Colonic mucosa (tissue), 4 donors: Measurements from ENCODE around the gene LARP6. TPM values are rescaled to one million over a fixed set of nuclear protein-coding genes. Genes with fewer than 3 reads are reported as not detected.
"Not testable (repeated sequence)": the region's sequence is repeated elsewhere in the genome, so short reads cannot be mapped to it uniquely, and the experiment has no call there.

ENCODE experiments used
- DNase-seq: peaks from one replicate; pipeline ENCODE4 v3.0.0-alpha.2; 2020
- H3K27ac ChIP-seq: fragments of 200-600 bp; one replicate; pipeline ENCODE4 v1.8.0; 2021
- H3K27me3 ChIP-seq: fragments of 200-600 bp; one replicate; pipeline ENCODE4 v1.8.0; 2021
- H3K36me3 ChIP-seq: fragments of 200-600 bp; one replicate; pipeline ENCODE4 v1.8.0; 2021
- H3K4me1 ChIP-seq: fragments of 200-600 bp; one replicate; pipeline ENCODE4 v1.8.0; 2021; ENCODE audit warnings: mild to moderate bottlenecking
- H3K4me3 ChIP-seq: fragments of 200-600 bp; one replicate; pipeline ENCODE4 v1.8.0; 2021
- H3K9ac ChIP-seq, 2 donors: one replicate each; pipeline ENCODE4 v1.7.0; 2013; ENCODE audit warnings: control low read depth in 2 of 2, low read depth in 2 of 2, low read length in 2 of 2
- H3K9me3 ChIP-seq: fragments of 200-600 bp; one replicate; pipeline ENCODE4 v1.8.0; 2021
- intact Hi-C: fragments of 100-400 bp; cut with DNase I; formaldehyde crosslinking; loops from one replicate; pipeline ENCODE4 v1.14.1; 2022
- total RNA-seq, 2 donors: library from RNA; stranded (reverse); fragmentation: NEBNext Ultra II Directional in 1 of 2; extraction: Animal tissue kit (Norgen Biotek cat#: 25700) in 1 of 2; gene quantifications; one replicate each; pipeline ENCODE4 v1.2.1, GENCODE V29; 2021
- TF ChIP-seq, protein P1 (sequence below): fragments of 200-600 bp; IDR thresholded peaks from one replicate; pipeline ENCODE4 v1.8.0; 2022; ENCODE audit warnings: antibody characterized with exemption, mild to moderate bottlenecking
- donor health status: healthy.
- donor health status: DM: no; HTN: no; CAD: no.
- donor health status: DM: no; HTN: no; CAD: no.

Gene LARP6
- total RNA-seq, 2 donors from 2014 or later, result 0.49 to 3.5 TPM

DNA sequence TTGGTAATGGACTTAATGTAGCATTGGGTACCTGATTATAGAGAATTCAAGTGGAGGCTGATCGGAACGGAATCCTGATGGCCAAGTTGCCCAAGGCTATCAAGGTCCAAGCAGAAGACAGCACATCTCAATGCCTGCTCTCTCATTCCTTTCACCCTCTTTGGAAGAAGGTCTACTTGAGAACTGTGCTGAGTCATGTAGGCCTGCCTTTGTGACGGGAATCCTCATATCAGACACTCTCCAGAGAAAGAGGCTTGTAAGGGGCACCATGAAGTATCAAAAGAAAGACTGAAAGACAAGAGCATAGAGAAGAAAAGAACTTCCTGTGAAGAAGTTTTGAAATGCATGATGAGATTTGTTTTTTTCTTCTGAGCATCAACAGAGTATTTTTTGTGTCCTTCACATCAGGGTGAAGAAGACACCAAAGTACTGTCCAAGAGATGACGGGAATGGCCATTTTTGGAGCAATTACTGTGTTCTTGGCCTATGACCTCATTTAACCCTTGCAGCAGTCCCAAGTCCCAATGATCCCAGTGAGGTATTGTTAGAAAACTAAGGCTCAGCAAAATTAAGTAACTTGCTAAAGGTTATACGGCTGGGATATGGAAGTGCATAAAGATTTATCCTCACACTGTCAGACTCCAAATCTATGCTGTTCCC, 13.2 kb upstream of the LARP6 start:
- H3K9ac ChIP-seq, result no peak overlapping the region
- no peak overlapping the region for H3K4me3 ChIP-seq
- no peaks in the 10 kb centered on the region for H3K27me3 ChIP-seq
- TF ChIP-seq, protein P1, sequence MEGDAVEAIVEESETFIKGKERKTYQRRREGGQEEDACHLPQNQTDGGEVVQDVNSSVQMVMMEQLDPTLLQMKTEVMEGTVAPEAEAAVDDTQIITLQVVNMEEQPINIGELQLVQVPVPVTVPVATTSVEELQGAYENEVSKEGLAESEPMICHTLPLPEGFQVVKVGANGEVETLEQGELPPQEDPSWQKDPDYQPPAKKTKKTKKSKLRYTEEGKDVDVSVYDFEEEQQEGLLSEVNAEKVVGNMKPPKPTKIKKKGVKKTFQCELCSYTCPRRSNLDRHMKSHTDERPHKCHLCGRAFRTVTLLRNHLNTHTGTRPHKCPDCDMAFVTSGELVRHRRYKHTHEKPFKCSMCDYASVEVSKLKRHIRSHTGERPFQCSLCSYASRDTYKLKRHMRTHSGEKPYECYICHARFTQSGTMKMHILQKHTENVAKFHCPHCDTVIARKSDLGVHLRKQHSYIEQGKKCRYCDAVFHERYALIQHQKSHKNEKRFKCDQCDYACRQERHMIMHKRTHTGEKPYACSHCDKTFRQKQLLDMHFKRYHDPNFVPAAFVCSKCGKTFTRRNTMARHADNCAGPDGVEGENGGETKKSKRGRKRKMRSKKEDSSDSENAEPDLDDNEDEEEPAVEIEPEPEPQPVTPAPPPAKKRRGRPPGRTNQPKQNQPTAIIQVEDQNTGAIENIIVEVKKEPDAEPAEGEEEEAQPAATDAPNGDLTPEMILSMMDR, result no peak
- H3K27ac ChIP-seq, result no peak overlapping the region
- no peak for DNase-seq
- H3K36me3 ChIP-seq, result no peaks in the 10 kb centered on the region
- H3K4me1 ChIP-seq, result no peaks in the 10 kb centered on the region
- intact Hi-C loops, result no loop called here
- H3K9me3 ChIP-seq, result no peaks in the 10 kb centered on the region

DNA sequence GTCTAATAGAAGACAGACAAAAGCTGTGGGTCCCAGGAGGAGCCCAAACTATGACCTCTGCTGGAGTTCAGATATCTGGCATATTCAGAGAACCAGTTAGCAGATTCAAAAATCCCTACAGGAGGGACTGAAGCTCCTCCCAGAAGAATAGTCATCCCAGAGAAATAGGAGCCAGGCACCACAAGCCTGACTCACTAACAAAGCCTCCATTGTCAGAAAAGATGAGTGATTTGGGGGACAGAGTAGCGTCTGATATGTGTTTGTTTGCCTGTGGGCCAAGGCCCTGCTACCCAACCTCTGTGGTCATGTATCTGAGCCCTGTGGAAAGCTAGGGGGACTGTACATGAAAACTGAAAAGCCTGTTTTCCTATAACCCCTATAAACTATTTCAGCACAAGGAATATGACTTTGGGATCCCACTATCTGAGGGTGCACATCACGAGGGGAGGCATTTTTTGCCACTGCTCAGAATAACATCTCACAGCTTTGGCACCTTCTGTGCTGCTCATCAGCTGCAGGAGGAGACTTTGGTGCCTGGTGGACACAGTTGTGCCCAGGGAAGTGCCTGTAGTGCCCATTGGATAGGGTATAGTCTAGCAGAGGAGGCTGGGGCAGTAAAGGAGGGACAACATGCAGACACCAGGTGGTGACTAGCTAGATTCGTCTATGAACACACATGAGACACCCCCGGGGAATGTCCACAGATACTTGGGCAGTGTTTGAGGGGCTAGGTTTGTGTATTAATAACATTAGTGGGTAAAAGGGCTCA, 9.7 kb upstream of the LARP6 start:
- Histone ChIP-seq H3K9ac (no peak overlapping the region), H3K27ac (no peak overlapping the region), H3K36me3 (no peaks in the 10 kb centered on the region), H3K27me3 (no peaks in the 10 kb centered on the region), H3K4me3 (no peak overlapping the region), H3K4me1 (no peaks in the 10 kb centered on the region), H3K9me3 (no peaks in the 10 kb centered on the region)
- intact Hi-C loops, result no loop called here
- DNase-seq, result no peak
- TF ChIP-seq, protein P1, result no peak

DNA sequence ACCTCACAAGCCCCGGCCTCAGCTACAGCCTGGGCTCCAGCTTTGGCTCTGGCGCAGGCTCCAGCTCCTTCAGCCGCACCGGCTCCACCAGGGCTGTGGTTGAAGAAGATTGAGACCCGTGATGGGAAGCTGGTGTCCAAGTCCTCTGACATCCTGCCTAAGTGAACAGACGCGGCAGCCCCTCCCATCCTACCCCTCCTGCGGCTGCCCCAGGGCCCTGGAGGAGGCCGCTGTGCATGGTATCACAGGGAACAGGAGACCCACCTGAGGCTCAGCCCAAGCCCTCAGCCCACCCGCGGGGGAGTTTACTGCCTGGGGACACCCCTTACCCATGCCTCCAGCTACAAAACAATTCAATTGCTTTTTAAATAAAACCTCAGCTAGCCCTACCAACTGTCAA, 6.0 kb upstream of the LARP6 start:
- intact Hi-C loops, result no loop called here
- no peaks in the 10 kb centered on the region for H3K27me3 ChIP-seq
- no peak overlapping the region for H3K4me3 ChIP-seq
- H3K9ac ChIP-seq, result no peak overlapping the region
- H3K9me3 ChIP-seq, result no peaks in the 10 kb centered on the region
- DNase-seq, result no peak
- no peaks in the 10 kb centered on the region for H3K36me3 ChIP-seq
- H3K4me1 ChIP-seq, result no peaks in the 10 kb centered on the region
- TF ChIP-seq, protein P1, result no peak
- no peak overlapping the region for H3K27ac ChIP-seq

DNA sequence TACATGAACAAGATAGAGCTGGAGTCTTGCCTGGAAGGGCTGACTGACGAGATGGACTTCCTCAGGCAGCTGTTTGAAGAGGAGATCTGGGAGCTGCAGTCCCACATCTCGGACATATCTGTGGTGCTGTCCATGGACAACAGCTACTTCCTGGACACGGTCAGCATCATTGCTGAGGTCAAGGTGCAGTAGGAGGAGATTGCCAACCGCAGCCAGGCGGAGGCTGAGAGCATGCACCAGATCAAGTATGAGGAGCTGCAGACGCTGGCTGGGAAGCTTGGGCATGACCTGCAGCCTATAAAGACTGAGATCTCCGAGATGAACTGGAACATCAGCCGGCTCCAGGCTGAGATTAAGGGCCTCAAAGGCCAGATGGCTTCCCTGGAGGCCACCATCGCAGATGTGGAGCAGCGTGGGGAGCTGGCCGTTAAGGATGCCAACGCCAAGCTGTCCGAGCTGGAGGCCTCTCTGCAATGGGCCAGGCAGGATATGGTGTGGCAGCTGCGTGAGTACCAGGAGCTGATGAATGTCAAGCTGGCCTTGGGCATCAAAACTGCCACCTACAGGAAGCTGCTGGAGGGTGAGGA, 5.5 kb upstream of the LARP6 start:
- no peaks in the 10 kb centered on the region for H3K4me1 ChIP-seq
- no peak overlapping the region for H3K4me3 ChIP-seq
- H3K27me3 ChIP-seq, result no peaks in the 10 kb centered on the region
- no peak overlapping the region for H3K27ac ChIP-seq
- DNase-seq, result no peak
- TF ChIP-seq, protein P1, result no peak
- H3K9me3 ChIP-seq, result no peaks in the 10 kb centered on the region
- H3K36me3 ChIP-seq, result no peaks in the 10 kb centered on the region
- no peak overlapping the region for H3K9ac ChIP-seq
- intact Hi-C loops, result no loop called here

DNA sequence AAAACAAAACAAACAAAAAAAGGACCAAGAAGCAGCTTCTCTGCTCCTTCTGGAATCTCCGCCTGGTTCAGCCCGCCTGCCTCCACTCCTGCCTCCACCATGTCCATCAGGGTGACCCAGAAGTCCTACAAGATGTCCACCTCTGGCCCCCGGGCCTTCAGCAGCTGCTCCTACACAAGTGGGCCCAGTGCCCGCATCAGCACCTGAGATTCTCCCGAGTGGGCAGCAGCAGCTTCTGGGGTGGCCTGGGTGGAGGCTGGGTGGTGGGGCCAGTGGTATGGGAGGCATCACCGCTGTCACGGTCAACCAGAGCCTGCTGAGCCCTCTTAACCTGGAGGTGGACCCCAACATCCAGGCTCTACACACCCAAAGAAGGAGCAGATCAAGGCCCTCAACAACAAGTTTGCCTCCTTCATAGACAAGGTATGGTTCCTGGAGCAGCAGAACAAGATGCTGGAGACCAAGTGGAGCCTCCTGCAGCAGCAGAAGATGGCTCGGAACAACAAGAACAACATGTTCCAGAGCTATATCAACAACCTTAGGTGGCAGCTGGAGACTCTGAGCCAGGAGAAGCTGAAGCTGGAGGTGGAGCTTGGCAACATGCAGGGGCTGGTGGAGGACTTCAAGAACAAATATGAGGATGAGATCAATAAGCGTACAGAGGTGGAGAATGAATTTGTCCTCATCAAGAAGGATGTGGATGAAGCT, 4.8 kb upstream of the LARP6 start:
- H3K4me3 ChIP-seq, H3K9ac ChIP-seq, intact Hi-C loops, H3K4me1 ChIP-seq, H3K36me3 ChIP-seq, H3K27me3 ChIP-seq, H3K27ac ChIP-seq, H3K9me3 ChIP-seq, DNase-seq: not testable (repeated sequence)
